Measurements from ENCODE around the gene NTRK3. TPM values are rescaled to one million over a fixed set of nuclear protein-coding genes. Genes with fewer than 3 reads are reported as not detected.

The NTRK3 gene
- total and polyA plus RNA-seq, 2 of the 13 experiments (the other 11 are each of a cell fraction or from before 2014, with no cell fraction given) = not detected

DNA sequence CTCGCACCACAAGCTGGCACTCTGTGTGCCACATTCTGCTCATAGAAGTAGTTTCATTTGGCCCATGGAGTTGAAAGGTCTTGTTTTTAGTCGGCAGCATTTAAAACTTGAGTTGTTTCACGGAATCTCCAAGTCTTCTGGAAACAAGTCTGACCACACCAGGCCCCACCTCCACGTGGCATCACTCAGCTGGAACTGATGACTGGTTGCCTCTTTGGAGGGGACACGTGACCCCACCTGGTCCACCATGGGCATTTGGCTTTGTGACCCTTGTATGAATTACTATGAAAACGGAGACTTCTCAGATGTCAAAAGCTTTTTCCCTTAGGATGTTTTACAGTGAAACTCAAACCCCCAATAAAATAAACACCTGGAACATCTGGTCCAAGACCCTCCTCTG, 74.9 kb downstream of the NTRK3 start:
- Histone ChIP-seq H3K9me3 (ENCODE audit: low read length) (no peaks in the 10 kb centered on the region), H2AFZ (ENCODE audit: low read length) (no peak overlapping the region), H3K79me2 (ENCODE audit: insufficient read depth, low read length) (no peaks in the 10 kb centered on the region), H3K4me2 (ENCODE audit: low read depth, low read length) (no peak overlapping the region), H3K27me3 (ENCODE audit: control insufficient read depth in 1 of 2, insufficient read depth in 2 of 2, low read length in 2 of 2) (no peaks in the 10 kb centered on the region), H4K20me1 (ENCODE audit: insufficient read depth, low read length) (no peaks in the 10 kb centered on the region), H3K4me3 (replicated peaks in 1 of 3; ENCODE audit: insufficient read depth in 1 of 3, low read depth in 2 of 3, low read length in 3 of 3) (no peak overlapping the region), H3K9ac (ENCODE audit: insufficient read depth, low read depth, low read length) (no peak overlapping the region), H3K36me3 (replicated peaks in 1 of 2; ENCODE audit: control insufficient read depth in 1 of 2, insufficient read depth in 2 of 2, low read length in 2 of 2) (no peaks in the 10 kb centered on the region), H3K27ac (ENCODE audit: extremely low read length, insufficient read depth, low read length) (no peak overlapping the region), H3K4me1 (ENCODE audit: insufficient read depth, low read length) (no peaks in the 10 kb centered on the region)
- ATAC-seq (no peak), DNase-seq (ENCODE audit: low spot score) (no peak), FAIRE-seq (no peak)
- WGBS (ENCODE audit: low lambda C conversion rate) = 4% methylated on average over 3 of the region's 6 CpGs
- ChIA-PET CTCF (ENCODE audit: low intra/inter-chr PET ratio, low total read pairs) (no interaction called here), POLR2A (no interaction called here)
- no peak for TF ChIP-seq MEIS1 (CRISPR knock-in tag; IDR thresholded peaks at IDR 0.05; ENCODE audit: borderline replicate concordance)
- TF ChIP-seq, protein P1, sequence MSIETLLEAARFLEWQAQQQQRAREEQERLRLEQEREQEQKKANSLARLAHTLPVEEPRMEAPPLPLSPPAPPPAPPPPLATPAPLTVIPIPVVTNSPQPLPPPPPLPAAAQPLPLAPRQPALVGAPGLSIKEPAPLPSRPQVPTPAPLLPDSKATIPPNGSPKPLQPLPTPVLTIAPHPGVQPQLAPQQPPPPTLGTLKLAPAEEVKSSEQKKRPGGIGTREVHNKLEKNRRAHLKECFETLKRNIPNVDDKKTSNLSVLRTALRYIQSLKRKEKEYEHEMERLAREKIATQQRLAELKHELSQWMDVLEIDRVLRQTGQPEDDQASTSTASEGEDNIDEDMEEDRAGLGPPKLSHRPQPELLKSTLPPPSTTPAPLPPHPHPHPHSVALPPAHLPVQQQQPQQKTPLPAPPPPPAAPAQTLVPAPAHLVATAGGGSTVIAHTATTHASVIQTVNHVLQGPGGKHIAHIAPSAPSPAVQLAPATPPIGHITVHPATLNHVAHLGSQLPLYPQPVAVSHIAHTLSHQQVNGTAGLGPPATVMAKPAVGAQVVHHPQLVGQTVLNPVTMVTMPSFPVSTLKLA (IDR thresholded peaks at IDR 0.05) = peak; percentile 73
- no TSS peak for BruUV-seq (replicated peaks)
- intact Hi-C loops (cut with micrococcal nuclease; ENCODE audit: unreplicated experiment) (no loop called here), in situ Hi-C loops (cut with HindIII; ENCODE audit: extremely low pct_ligation_motif_present, low pct_unique_long_range_greater_than_20kb) (no loop called here)

DNA sequence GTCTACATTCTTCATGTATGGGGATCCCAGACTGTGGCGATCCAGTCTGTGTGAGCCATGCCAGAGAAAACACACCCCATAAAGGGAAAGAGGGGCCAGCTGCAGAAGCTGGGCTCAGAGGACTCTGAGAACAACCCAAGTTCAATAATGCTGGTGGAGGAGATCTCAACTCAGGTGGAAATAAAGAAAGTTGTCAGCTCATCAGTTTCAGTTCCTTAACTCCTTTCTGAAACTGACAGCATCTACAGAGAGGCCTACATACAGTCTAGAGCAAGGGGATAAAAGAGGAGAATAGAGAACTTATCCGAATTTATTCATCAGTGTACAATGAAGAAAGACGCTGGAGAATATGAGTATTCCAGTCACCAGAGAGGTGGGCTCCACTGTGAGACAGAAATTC, 77.0 kb downstream of the NTRK3 start:
- Histone ChIP-seq H3K4me1 (ENCODE audit: insufficient read depth, low read length) (no peaks in the 10 kb centered on the region), H3K9me3 (ENCODE audit: low read length) (no peaks in the 10 kb centered on the region), H3K27me3 (ENCODE audit: control insufficient read depth in 1 of 2, insufficient read depth in 2 of 2, low read length in 2 of 2) (no peaks in the 10 kb centered on the region; a peak in 1 of 5 replicates), H4K20me1 (ENCODE audit: insufficient read depth, low read length) (no peaks in the 10 kb centered on the region), H3K27ac (ENCODE audit: extremely low read length, insufficient read depth, low read length) (no peak overlapping the region), H3K36me3 (replicated peaks in 1 of 2; ENCODE audit: control insufficient read depth in 1 of 2, insufficient read depth in 2 of 2, low read length in 2 of 2) (no peaks in the 10 kb centered on the region), H3K4me3 (replicated peaks in 1 of 3; ENCODE audit: insufficient read depth in 1 of 3, low read depth in 2 of 3, low read length in 3 of 3) (no peak overlapping the region), H3K9ac (ENCODE audit: insufficient read depth, low read depth, low read length) (no peak overlapping the region), H3K4me2 (ENCODE audit: low read depth, low read length) (no peak overlapping the region), H3K79me2 (ENCODE audit: insufficient read depth, low read length) (no peaks in the 10 kb centered on the region), H2AFZ (ENCODE audit: low read length) (no peak overlapping the region)
- ChIA-PET POLR2A (no interaction called here), CTCF (ENCODE audit: low intra/inter-chr PET ratio, low total read pairs) (no interaction called here)
- in situ Hi-C loops (cut with HindIII; ENCODE audit: extremely low pct_ligation_motif_present, low pct_unique_long_range_greater_than_20kb) (no loop called here), intact Hi-C loops (cut with micrococcal nuclease; ENCODE audit: unreplicated experiment) (no loop called here)
- FAIRE-seq = no peak
- ATAC-seq = no peak
- BruUV-seq (replicated peaks) = no TSS peak
- 17% methylated on average over 3 of the region's 3 CpGs for WGBS (ENCODE audit: low lambda C conversion rate)
- DNase-seq (ENCODE audit: low spot score) = no peak
- TF ChIP-seq ZBTB21 (CRISPR knock-in tag; IDR thresholded peaks at IDR 0.05) = no peak
- no peak for TF ChIP-seq ZNF644 (CRISPR knock-in tag; IDR thresholded peaks at IDR 0.05; ENCODE audit: low read depth)
- TF ChIP-seq TEAD2 (CRISPR knock-in tag; IDR thresholded peaks at IDR 0.05) = no peak
- no peak for TF ChIP-seq ZNF703 (CRISPR knock-in tag; IDR thresholded peaks at IDR 0.05; ENCODE audit: borderline replicate concordance)
- TF ChIP-seq ZBTB7B (CRISPR knock-in tag; IDR thresholded peaks at IDR 0.05) = no peak
- no peak for TF ChIP-seq SOX13 (IDR thresholded peaks at IDR 0.05)
- no peak for TF ChIP-seq SOX13 (CRISPR knock-in tag; conservative IDR thresholded peaks at IDR 0.05 in 1 of 2, IDR thresholded peaks at IDR 0.05 in 1 of 2)
- no peak for TF ChIP-seq MTF1 (CRISPR knock-in tag; IDR thresholded peaks at IDR 0.05)
- TF ChIP-seq, protein P2, sequence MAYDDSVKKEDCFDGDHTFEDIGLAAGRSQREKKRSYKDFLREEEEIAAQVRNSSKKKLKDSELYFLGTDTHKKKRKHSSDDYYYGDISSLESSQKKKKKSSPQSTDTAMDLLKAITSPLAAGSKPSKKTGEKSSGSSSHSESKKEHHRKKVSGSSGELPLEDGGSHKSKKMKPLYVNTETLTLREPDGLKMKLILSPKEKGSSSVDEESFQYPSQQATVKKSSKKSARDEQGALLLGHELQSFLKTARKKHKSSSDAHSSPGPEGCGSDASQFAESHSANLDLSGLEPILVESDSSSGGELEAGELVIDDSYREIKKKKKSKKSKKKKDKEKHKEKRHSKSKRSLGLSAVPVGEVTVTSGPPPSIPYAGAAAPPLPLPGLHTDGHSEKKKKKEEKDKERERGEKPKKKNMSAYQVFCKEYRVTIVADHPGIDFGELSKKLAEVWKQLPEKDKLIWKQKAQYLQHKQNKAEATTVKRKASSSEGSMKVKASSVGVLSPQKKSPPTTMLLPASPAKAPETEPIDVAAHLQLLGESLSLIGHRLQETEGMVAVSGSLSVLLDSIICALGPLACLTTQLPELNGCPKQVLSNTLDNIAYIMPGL (CRISPR knock-in tag; IDR thresholded peaks at IDR 0.05; ENCODE audit: borderline replicate concordance in 1 of 2, low read depth in 1 of 2) = no peak
- no peak for TF ChIP-seq LCORL (IDR thresholded peaks at IDR 0.05)
- no peak for TF ChIP-seq LCORL (CRISPR knock-in tag; IDR thresholded peaks at IDR 0.05)
- TF ChIP-seq, protein P3, sequence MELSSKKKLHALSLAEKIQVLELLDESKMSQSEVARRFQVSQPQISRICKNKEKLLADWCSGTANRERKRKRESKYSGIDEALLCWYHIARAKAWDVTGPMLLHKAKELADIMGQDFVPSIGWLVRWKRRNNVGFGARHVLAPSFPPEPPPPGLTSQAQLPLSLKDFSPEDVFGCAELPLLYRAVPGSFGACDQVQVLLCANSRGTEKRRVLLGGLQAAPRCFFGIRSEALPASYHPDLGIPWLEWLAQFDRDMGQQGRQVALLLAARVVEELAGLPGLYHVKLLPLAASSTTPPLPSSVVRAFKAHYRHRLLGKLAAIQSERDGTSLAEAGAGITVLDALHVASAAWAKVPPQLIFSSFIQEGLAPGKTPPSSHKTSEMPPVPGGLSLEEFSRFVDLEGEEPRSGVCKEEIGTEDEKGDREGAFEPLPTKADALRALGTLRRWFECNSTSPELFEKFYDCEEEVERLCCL (CRISPR knock-in tag; IDR thresholded peaks at IDR 0.05; ENCODE audit: borderline replicate concordance) = no peak
- no peak for TF ChIP-seq HDAC6 (IDR thresholded peaks at IDR 0.05; ENCODE audit: low read depth, low read length)
- TF ChIP-seq MTA1 (CRISPR knock-in tag; IDR thresholded peaks at IDR 0.05; ENCODE audit: borderline replicate concordance) = no peak
